ENCODE data around the gene KRT6A.

GRCh38 chr12:52495389-52495788 lies 2.3 kb upstream of the KRT6A start:
- TF ChIP-seq GATA2 (IDR thresholded peaks at IDR 0.05; ENCODE audit: low read depth, low read length): no peak
- no peak for TF ChIP-seq GATA3 (IDR thresholded peaks at IDR 0.05; ENCODE audit: low read depth, low read length)
